HG03025 (cell line): ENCODE measurements around the gene ZDHHC21.
"Not testable (repeated sequence)": the region's sequence is repeated elsewhere in the genome, so short reads cannot be mapped to it uniquely, and the experiment has no call there.

Experiments
- ATAC-seq: cut with Tn5 transposase; IDR thresholded peaks from one replicate; pipeline ENCODE4 v1.9.1; 2021; ENCODE audit warnings: mild to moderate bottlenecking, moderate library complexity; ENCODE audit not compliant: unreplicated experiment, low FRiP score

The ZDHHC21 gene

DNA sequence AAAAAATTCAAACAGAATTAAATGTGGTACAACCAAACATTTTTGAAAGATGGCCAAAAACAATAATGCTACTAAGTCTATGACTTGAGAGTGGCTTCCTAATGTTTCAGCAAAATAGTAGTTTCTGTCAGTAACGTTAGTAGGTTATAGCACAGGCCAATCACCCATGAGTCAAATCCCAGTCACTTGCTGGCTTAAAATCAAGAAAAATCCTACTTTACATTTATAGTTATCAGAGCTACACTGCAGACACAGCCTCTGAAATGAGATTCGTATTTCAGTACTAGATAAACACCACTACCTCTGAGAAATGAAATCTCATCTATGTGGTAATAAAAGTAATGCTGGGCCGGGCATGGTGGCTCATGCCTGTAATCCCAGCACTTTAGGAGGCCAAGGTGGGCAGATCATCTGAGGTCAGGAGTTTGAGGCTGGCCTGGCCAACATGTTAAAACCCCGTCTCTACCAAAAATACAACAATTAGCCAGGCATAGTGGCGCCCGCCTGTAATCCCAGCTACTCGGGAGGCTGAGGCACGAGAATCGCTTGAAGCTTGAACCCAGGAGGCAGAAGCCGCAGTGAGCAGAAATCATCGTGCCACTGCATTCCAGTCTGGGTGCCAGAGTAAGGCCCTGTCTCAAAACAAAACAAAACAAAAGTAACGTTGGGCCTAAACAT is 6.1 kb downstream of the ZDHHC21 start:
- ATAC-seq: no peak

GRCh38 chr9:14686168-14686567 is 7.1 kb downstream of the ZDHHC21 start:
- ATAC-seq: no peak

DNA sequence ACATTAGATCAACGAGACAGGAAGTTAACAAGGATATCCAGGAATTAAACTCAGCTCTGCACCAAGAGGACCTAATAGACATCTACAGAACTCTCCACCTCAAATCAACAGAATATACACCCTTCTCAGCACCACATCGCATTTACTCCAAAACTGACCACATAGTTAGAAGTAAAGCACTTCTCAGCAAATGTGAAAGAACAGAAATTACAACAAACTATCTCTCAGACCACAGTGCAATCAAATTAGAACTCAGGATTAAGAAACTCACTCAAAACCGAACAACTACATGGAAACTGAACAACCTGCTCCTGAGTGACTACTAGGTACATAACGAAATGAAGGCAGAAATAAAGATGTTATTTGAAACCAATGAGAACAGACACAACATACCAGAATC is 10.6 kb downstream of the ZDHHC21 start:
- ATAC-seq: not testable (repeated sequence)

DNA sequence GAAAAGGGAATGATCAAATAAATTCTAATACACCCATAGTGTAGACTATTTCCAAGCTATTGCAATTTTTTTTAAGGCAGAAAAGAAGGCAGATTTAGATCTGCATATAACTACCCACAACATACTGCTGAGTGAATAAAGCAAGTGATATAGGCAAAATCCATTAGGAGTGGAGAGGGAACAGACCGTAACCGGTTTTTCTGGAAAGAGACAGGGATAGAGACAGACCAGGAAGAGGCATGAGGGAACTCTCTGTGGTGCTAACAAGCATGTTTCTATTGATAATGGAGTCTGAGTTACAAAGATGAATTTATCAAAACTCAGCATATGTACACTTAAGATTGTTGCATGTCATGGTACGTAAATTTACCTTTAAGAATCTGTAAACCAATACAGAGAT is 14.5 kb downstream of the ZDHHC21 start:
- no peak for ATAC-seq

- ATAC-seq: no peak
These were observed 15.4 kb downstream of the ZDHHC21 start for GRCh38 chr9:14677872-14678271.

- no peak for ATAC-seq
These were observed 15.8 kb downstream of the ZDHHC21 start for GRCh38 chr9:14677396-14677795.

DNA sequence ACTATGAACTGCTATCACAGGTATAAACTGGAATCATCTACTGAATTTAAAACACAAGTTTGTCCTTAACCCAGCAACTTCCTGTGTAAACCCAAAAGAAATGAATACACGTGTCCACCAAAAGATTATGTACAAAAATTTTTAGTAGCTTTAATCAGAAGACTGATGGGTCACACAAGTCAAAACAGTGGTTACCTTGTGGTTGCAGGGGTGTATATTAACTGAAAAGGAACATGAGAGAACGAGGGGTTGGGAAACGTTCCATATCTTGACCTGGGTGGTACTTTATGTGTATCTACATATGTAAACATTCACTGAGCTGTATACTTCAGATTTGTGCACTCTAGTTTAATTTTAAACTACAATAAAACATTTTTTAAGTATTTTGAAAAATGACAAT is 18.6 kb downstream of the ZDHHC21 start:
- ATAC-seq: no peak

DNA sequence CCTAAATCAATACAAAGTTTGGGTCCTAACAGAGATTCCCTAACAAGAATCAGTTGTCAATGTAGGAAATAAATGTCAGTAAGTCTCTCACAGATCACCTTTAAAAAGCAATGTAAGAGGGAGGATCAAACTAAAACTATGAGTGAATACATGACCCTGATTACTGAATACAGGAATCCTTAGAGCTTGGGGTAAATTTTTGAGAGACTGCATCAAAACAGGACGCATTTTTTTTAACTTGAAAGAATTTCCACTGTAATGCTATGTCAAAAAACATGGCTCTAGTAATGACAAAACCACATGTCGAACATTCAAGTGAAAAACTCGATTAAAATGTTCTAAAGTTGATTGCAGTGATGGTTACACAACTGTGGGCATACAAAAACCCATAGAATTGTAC is 21.9 kb downstream of the ZDHHC21 start:
- no peak for ATAC-seq

DNA sequence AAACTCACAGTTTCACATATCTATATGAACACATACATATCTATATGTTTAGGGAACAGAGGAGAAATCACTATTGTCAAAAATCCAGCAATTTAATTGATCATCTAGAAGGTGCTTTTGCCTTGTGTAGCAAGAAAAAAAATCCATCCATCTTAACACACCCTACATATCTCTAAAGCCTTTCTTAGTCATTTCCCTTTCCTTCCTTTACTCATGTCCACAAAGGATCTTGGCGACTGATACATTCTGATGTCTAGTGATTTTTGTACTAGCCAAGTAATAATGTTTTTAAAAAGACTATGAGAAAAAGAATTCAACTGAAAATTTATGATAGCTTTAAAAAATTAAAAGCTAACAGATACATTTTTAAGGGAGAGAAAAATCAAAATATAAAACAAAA is 22.5 kb downstream of the ZDHHC21 start:
- no peak for ATAC-seq

DNA sequence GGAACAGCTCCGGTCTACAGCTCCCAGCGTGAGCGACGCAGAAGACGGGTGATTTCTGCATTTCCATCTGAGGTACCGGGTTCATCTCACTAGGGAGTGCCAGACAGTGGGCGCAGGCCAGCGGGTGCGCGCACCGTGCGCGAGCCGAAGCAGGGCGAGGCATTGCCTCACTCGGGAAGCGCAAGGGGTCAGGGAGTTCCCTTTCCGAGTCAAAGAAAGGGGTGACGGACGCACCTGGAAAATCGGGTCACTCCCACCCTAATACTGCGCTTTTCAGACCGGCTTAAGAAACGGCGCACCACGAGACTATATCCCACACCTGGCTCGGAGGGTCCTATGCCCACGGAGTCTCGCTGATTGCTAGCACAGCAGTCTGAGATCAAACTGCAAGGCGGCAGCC is 29.2 kb downstream of the ZDHHC21 start:
- ATAC-seq: not testable (repeated sequence)

- no peak for ATAC-seq
These were observed 31.2 kb downstream of the ZDHHC21 start for GRCh38 chr9:14662060-14662453.

- ATAC-seq: no peak
These were observed 31.7 kb downstream of the ZDHHC21 start for GRCh38 chr9:14661421-14662059.

DNA sequence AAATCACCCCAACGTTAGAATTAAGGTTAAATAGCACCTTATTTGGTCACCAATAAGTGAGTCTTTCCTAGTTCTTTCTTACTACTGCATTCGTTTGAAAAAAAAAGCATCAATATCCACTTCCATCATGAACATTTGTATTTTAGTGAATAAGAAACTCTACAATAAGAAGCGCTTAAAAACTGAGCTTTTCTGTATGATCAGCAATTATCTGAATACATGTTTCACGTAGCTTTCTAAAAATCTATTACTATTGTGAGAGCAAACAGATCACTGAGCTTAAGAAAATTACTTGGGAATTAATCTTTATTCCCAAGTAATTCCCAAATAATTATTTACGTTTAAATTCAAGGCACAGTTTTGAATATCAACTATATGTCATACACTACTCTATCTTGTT is 32.5 kb downstream of the ZDHHC21 start:
- no peak for ATAC-seq

- no peak for ATAC-seq
These were observed 38.3 kb downstream of the ZDHHC21 start for GRCh38 chr9:14654932-14655331.

GRCh38 chr9:14653511-14653910 is 39.7 kb downstream of the ZDHHC21 start:
- ATAC-seq: no peak

GRCh38 chr9:14652729-14653377 is 40.4 kb downstream of the ZDHHC21 start:
- no peak for ATAC-seq

DNA sequence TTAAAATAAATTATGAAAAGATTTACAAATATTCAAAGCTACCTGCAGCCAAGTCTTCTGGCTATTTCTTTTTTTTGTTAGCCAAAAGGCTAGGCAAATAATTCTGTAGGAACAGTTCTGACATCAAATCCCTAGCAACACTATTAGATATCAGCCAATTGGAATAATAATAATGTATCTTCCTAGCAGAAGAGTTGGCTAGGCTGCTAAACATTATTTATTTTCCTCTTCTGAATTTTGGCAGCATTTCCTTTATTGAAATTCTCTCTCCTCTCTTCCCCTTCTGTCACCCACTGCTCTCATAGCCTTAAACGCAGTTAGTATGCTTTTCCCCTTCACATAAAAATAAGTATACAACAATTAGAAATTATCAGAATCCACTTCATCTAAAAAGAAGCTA is 42.6 kb downstream of the ZDHHC21 start:
- ATAC-seq: no peak

GRCh38 chr9:14645648-14646047 is 47.6 kb downstream of the ZDHHC21 start:
- ATAC-seq: no peak

DNA sequence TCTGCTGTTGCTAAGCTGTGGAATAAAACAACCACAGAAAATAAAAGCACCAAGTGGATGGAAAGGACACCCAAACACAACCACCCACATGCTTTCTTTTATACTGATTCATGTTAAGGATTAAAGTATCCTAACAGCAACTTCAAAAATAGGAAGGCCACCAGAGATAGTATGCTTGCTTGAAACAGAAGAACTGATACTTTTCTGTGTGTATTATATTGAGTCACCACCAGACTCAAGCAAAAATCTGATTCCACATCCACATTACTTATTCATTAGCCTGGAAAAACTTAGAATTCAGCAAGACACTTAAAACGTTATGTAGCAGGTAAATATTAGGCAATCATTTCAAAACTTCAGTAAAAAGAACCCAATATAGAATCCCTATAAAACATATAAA is 52.3 kb downstream of the ZDHHC21 start:
- no peak for ATAC-seq

GRCh38 chr9:14640294-14640693 is 52.9 kb downstream of the ZDHHC21 start:
- no peak for ATAC-seq

- ATAC-seq: no peak
These were observed 59.2 kb downstream of the ZDHHC21 start for GRCh38 chr9:14633906-14634565.
